Skin epidermis (tissue), 12 donors: Measurements from ENCODE around the gene NAV1.

Experiments used
- H3K27ac ChIP-seq, 21 experiments: fragments of 200-600 bp; sonication (generic) in 11 of 21; one replicate each; pipeline ENCODE4 v1.5.0; 2020; ENCODE audit warnings: mild to moderate bottlenecking in 3 of 21, inconsistent platforms in 2 of 21, moderate library complexity in 2 of 21
- H3K4me3 ChIP-seq, 7 experiments: fragments of 200-600 bp; sonication (generic) in 2 of 7; one replicate each; pipeline ENCODE4 v1.5.0; 2020; ENCODE audit warnings: inconsistent platforms in 2 of 7, mild to moderate bottlenecking in 2 of 7, moderate library complexity in 1 of 7

NAV1 gene

GRCh38 chr1:201560328-201561194 is 21.6 kb downstream of the NAV1 start:
- no peak overlapping the region for H3K4me3 ChIP-seq
- H3K27ac ChIP-seq = peak overlapping the region in 7 of 21 experiments; percentile 5 to 69 (median 23)

- Histone ChIP-seq H3K4me3 (no peak overlapping the region), H3K27ac (peak overlapping the region in 5 of 21 experiments; percentile 23 to 69 (median 47))
Observed at GRCh38 chr1:201561195-201561564, 22.3 kb downstream of the NAV1 start.

GRCh38 chr1:201561601-201562000 is 22.7 kb downstream of the NAV1 start:
- Histone ChIP-seq H3K4me3 (no peak overlapping the region), H3K27ac (peak overlapping the region in 11 of 21 experiments; percentile 3 to 72 (median 57))

- Histone ChIP-seq H3K4me3 (no peak overlapping the region), H3K27ac (peak overlapping the region in 17 of 21 experiments; percentile 3 to 72 (median 56))
Observed at GRCh38 chr1:201562257-201562656, 23.3 kb downstream of the NAV1 start.

GRCh38 chr1:201562659-201563405 is 23.9 kb downstream of the NAV1 start:
- H3K4me3 ChIP-seq = no peak overlapping the region
- H3K27ac ChIP-seq = peak overlapping the region in 17 of 21 experiments; percentile 3 to 72 (median 56)

- peak overlapping the region in 12 of 21 experiments; percentile 23 to 72 (median 58) for H3K27ac ChIP-seq
- H3K4me3 ChIP-seq = no peak overlapping the region
Observed at GRCh38 chr1:201563406-201563780, 24.5 kb downstream of the NAV1 start.

GRCh38 chr1:201563941-201564340 is 25.0 kb downstream of the NAV1 start:
- no peak overlapping the region for H3K4me3 ChIP-seq
- peak overlapping the region in 4 of 21 experiments; percentile 23 to 65 (median 44) for H3K27ac ChIP-seq

GRCh38 chr1:201565024-201565730 is 26.2 kb downstream of the NAV1 start:
- Histone ChIP-seq H3K4me3 (no peak overlapping the region), H3K27ac (peak overlapping the region in 4 of 21 experiments; percentile 9 to 62 (median 34))

GRCh38 chr1:201565771-201566528 is 27.0 kb downstream of the NAV1 start:
- peak overlapping the region in 8 of 21 experiments; percentile 4 to 62 (median 23) for H3K27ac ChIP-seq
- no peak overlapping the region for H3K4me3 ChIP-seq

- H3K4me3 ChIP-seq = no peak overlapping the region
- H3K27ac ChIP-seq = peak overlapping the region in 6 of 21 experiments; percentile 4 to 40 (median 16)
Observed at GRCh38 chr1:201566529-201566823, 27.5 kb downstream of the NAV1 start.

- Histone ChIP-seq H3K4me3 (no peak overlapping the region), H3K27ac (peak overlapping the region in 3 of 21 experiments; percentile 10 to 40 (median 25))
Observed at GRCh38 chr1:201566933-201567801, 28.2 kb downstream of the NAV1 start.

GRCh38 chr1:201568265-201568664 is 29.3 kb downstream of the NAV1 start:
- H3K27ac ChIP-seq = peak overlapping the region in 1 of 21 experiments; percentile 25
- no peak overlapping the region for H3K4me3 ChIP-seq

GRCh38 chr1:201568859-201569294 is 29.9 kb downstream of the NAV1 start:
- H3K4me3 ChIP-seq = no peak overlapping the region
- no peak overlapping the region for H3K27ac ChIP-seq

- Histone ChIP-seq H3K27ac (peak overlapping the region in 3 of 21 experiments; percentile 43 to 49 (median 45)), H3K4me3 (no peak overlapping the region)
Observed at GRCh38 chr1:201570181-201570885, 31.4 kb downstream of the NAV1 start.

- no peak overlapping the region for H3K4me3 ChIP-seq
Observed at GRCh38 chr1:201570886-201571624, 32.1 kb downstream of the NAV1 start.

GRCh38 chr1:201573030-201573429 is 34.1 kb downstream of the NAV1 start:
- Histone ChIP-seq H3K4me3 (no peak overlapping the region), H3K27ac (no peak overlapping the region)

More at GRCh38 chr1:201570886-201571624, 32.1 kb downstream of the NAV1 start:
- H3K27ac ChIP-seq = peak overlapping the region in 1 of 21 experiments; percentile 40

GRCh38 chr1:201573923-201574322 is 35.0 kb downstream of the NAV1 start:
- Histone ChIP-seq H3K4me3 (no peak overlapping the region), H3K27ac (no peak overlapping the region)
